ENCODE measurements around the gene GNA14.

- TF ChIP-seq EZH2 (IDR thresholded peaks at IDR 0.05; ENCODE audit: borderline replicate concordance, insufficient read depth, low read length, poor library complexity, severe bottlenecking): no peak
- no peak for TF ChIP-seq RAD21 (conservative IDR thresholded peaks at IDR 0.05)
- TF ChIP-seq POLR2AphosphoS5 (IDR thresholded peaks at IDR 0.05): no peak
- TF ChIP-seq CTCF (IDR thresholded peaks at IDR 0.05; ENCODE audit: poor library complexity, severe bottlenecking): no peak
Observed at GRCh38 chr9:77427256-77427927, 220.7 kb downstream of the GNA14 start.
